GM19372 (cell line): Measurements from ENCODE around the gene SOSTDC1.

Source experiments
- ATAC-seq: cut with Tn5 transposase; IDR thresholded peaks from one replicate; pipeline ENCODE4 v1.9.1; 2021; ENCODE audit warnings: mild to moderate bottlenecking, low read depth, moderate library complexity; ENCODE audit not compliant: unreplicated experiment

The SOSTDC1 gene

DNA sequence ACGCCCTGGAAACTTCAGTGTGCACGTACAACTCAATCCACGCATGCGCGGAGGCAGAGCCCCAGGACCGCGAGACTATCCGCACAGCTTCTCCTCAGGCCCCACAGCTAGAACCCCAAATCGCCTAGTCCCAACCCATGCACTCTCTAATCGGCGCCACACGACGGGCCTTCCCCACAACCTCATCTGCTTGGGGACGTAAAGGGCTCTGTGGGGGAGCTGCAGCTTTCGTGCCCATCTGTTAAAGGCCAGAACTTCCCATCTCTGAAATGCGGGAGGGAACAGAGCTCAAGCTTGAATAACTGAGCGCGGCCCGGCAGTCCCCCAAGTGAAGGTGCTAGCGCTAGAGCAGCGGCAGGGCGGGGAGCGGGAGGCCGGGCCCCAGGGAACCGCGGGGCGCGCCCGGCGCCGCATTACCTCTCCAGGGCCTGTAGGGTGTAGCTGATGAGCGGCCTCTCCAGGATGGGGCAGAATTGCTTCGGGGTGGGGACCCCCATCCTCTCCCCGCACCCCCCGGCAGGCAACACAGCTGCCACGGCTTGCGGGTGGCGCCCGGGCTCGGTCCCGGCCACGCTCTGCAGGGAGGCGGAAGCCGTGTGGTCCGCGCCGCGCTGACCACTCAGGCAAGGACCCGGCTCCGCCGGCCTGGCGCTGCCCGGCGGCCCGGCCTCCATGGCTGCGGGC is 44.7 kb downstream of the SOSTDC1 start:
- ATAC-seq: peak; percentile 80

DNA sequence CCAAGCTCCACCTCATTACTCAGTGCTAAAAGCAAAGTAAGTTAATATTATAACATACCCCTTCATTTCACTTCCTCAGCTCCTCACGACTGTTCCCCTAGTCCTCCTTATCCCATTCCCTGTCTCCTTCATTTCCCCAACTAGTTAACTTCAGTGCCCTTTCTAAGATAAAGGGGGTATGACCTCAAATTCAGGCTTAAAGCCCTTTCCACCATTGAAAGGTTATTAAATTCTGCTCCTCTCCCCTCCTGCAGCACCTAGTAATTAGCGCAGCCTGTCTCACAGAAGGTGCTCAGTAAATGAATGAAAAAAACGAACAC is 45.2 kb downstream of the SOSTDC1 start:
- ATAC-seq: no peak

DNA sequence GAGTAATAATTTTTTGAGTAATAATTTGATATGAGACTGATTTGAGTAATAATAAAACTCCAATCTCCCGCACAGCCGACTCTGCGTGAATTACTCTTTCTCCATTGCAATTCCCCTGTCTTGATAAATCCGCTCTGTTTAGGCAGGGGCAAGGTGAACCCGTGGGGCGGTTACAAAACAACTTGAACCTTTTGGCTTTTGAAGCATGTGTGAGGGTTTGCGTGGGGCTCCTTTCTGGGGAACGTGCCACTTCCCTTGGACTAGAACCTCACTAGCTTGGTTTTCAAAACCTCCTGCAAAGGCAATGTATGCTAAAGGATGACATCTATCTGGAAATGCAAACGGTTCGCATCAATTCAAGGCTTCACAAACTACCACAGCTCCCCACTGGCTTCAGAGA is 45.7 kb downstream of the SOSTDC1 start:
- no peak for ATAC-seq

DNA sequence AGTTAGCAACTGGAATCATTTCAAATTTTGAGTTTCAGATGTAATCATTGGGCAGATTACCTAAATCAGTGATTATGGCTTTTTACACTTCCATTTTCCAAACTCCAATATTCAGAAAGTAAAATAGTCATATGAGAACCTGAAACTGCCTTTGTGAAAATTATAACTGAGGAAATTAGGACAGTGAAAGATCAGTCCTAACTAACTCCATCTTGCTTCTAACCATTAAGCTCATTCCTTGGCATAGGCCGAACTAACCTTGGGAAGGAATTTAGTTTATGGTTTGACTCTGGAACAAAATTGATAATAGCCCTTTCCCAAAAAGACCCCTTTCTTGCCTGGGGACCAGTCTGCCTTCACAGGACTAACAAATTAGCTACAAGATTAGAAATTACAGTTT is 46.4 kb downstream of the SOSTDC1 start:
- no peak for ATAC-seq

DNA sequence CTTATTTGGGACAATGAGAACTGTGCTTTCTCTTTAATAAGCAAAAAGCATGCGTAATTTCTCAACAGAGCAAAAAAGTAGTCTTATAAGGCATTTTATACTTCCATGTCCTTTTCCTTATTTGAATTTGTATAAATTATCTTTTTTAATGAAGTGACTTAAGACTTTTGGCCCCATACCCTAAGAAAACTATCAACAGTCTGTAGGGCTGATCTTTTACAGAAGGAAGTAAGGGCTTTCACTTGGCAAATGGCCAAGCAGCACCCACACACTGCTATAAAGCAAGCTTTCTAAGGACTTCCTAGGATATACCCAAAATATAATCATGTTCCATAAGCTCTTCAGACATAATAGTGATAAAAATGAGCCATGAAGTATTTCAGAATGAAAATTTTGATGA is 47.6 kb downstream of the SOSTDC1 start:
- ATAC-seq: no peak

DNA sequence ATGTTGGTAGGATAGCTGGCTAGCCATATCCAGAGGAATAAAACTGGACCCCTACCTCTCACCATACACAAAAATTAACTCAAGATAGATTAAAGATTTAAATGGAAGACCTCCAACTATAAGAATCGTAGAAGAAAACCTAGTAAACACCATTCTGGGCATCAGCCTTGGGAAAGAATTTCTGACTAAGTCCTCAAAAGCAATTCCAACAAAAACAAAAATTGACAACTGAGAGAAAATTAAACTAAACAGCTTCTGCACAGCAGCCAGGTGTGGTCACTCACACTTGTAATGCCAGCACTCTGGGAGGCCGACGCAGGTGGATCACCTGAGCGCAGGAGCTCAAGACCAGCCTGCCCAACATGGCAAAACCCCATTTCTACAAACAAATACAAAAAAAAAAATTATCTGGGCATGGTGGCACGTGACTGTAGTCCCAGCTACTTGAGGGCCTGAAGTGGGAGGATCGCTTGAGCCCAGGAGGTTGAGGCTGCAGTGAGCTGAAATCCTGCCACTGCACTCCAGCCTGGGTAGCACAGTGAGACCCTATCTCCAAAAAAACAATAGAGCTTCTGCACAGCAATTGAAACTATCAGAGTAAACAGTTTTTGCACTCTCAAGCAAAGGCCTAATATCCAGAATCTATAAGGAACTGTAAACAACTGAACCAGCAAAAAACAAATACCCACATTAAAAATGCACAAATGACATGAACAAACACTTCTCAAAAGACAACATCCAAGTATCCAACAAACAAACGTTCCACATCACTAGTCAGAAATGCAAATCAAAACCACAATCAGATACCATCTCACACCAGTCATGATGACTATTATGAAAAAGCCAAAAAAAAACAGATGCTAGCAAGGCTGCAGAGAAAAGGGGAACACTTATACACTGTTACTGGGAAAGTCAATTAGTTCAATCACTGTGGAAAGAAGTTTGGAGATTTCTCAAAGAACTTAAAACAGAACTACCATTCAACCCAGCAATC is 49.0 kb downstream of the SOSTDC1 start:
- no peak for ATAC-seq

DNA sequence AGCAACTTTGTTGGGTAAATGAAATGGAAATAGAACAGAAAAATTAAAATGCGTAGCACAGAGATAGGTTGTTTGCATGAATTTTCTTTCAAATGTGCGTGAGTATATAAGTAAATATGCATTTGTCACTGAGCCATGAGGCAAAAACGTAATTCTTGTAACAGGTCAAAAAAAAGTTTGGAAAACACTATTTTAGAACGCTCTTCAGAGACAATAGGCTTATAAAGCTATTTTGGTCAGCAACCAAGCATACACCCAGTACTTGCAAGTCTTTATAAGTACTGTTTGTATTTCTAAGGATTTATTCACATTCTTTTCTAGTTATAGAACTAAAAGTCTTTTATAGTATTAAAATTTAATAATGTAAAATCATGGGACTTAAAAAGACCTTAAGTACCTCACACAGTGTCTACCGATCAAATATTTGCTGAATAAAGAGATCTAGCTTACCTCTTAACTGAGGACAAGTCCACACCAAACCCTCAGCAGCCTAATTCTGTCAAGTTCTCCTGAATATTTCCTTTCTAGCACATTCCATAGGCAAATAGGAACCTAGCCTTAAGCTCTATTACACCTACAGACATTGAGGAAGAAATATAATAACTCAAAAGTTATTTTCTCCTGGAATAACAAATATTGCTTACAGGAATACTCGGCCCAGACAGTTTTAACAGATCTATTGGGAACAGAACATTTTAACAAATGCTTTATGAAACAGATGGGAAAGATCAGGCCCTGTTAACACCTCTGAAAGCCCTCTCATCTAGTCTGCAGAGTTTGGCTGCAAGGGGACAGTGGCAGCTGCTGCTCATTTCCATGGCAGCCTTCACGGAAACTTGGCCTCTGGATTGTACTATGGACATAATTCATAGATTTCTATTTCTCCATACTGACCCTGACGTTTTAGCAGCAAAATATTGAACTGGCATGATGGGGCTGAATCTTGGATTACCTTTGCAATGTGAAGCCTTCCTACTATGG is 53.0 kb downstream of the SOSTDC1 start:
- ATAC-seq: no peak
